K562 (cell line): Measurements from ENCODE around the gene ZNF865. TPM values are rescaled to one million over a fixed set of nuclear protein-coding genes. Genes with fewer than 3 reads are reported as not detected.

Source experiments
- ATAC-seq: fragments of 200-7000 bp; cut with Tn5 transposase; 3 replicates; pipeline ENCODE4 v1.9.1; 2020; ENCODE audit warnings: moderate library complexity
- BruUV-seq: library from RNA; stranded (reverse); fragments of 400-500 nt; replicated peaks from 2 replicates; lab custom pipeline; 2021; lab: Mats Ljungman, UMichigan
- CTCF ChIA-PET: fragments of 300-600 bp; formaldehyde crosslinking; extraction: SDS; loops from one replicate; lab custom pipeline; 2021; ENCODE audit warnings: low intra/inter-chr PET ratio; lab: Yijun Ruan, JAX
- POLR2A ChIA-PET: fragments of 300-600, 350-650 bp; sonication (Branson Sonifier 250); formaldehyde crosslinking; extraction: SDS; loops from one replicate; lab custom pipeline; 2021; ENCODE audit warnings: antibody characterized with exemption, inconsistent platforms; lab: Yijun Ruan, JAX
- DNase-seq, 4 experiments: peaks; one replicate each; pipeline versions ENCODE4 v3.0.0 to v3.0.0-alpha.2; 2011 to 2018; ENCODE audit warnings: low spot score in 3 of 4, mixed read lengths in 3 of 4; ENCODE audit errors: extremely low read depth in 1 of 4
- FAIRE-seq: peaks from 2 replicates; lab custom pipeline; 2011; peaks lifted over from hg19 to GRCh38; lab: Jason Lieb, UNC
- H2AFZ ChIP-seq: 2 replicates; pipeline ENCODE4 v1.6.0; 2011; ENCODE audit warnings: low read depth, low read length, control low read depth, inconsistent platforms
- H3K27ac ChIP-seq: fragments of 200-600 bp; 3 replicates; pipeline ENCODE4 v1.8.0; 2011; ENCODE audit warnings: low read depth, mild to moderate bottlenecking, control low read depth, inconsistent platforms, low read length, moderate library complexity, mixed read lengths; ENCODE audit errors: extremely low read depth
- H3K27me3 ChIP-seq, 2 experiments: fragments of 300-600 bp in 1 of 2; 2 replicates in 1 of 2; 3 replicates in 1 of 2; pipeline versions ENCODE4 v1.6.0 to v1.8.0; 2011; ENCODE audit warnings: inconsistent platforms in 2 of 2, low read length in 2 of 2, mild to moderate bottlenecking in 1 of 2, mixed read lengths in 1 of 2, moderate library complexity in 1 of 2; ENCODE audit not compliant: control insufficient read depth in 2 of 2, insufficient read depth in 2 of 2
- H3K36me3 ChIP-seq: fragments of 300-600 bp; 3 replicates; pipeline ENCODE4 v1.8.0; 2011; ENCODE audit warnings: mild to moderate bottlenecking, low read length, inconsistent platforms; ENCODE audit not compliant: control insufficient read depth, insufficient read depth
- H3K4me1 ChIP-seq, 2 experiments: fragments of 200-600 bp in 1 of 2; replicated peaks in 1 of 2; 2 replicates in 1 of 2; 3 replicates in 1 of 2; pipeline versions ENCODE4 v1.5.1 to v1.8.0; 2011; ENCODE audit warnings: inconsistent platforms in 2 of 2, low read length in 2 of 2, mild to moderate bottlenecking in 1 of 2, mixed read lengths in 1 of 2, moderate library complexity in 1 of 2; ENCODE audit not compliant: control insufficient read depth in 2 of 2, insufficient read depth in 2 of 2
- H3K4me2 ChIP-seq: 2 replicates; pipeline ENCODE4 v1.6.1; 2011; ENCODE audit warnings: low read length, control low read depth, inconsistent platforms, mixed read lengths; ENCODE audit not compliant: insufficient read depth
- H3K4me3 ChIP-seq: fragments of 200-600 bp; sonication (generic), shearing (Covaris generic); 2 replicates; pipeline ENCODE4 v1.5.1; 2016; ENCODE audit warnings: control low read depth, inconsistent platforms
- H3K79me2 ChIP-seq: fragments of 200-600 bp; 3 replicates; pipeline ENCODE4 v1.8.0; 2011; ENCODE audit warnings: low read length, inconsistent platforms; ENCODE audit not compliant: control insufficient read depth, insufficient read depth
- H3K9ac ChIP-seq, 2 experiments: 2 replicates each; pipeline versions ENCODE4 v1.6.0 to v1.6.1; 2011; ENCODE audit warnings: low read depth in 2 of 2, low read length in 2 of 2, control low read depth in 1 of 2, inconsistent platforms in 1 of 2, mild to moderate bottlenecking in 1 of 2, mixed read lengths in 1 of 2; ENCODE audit not compliant: insufficient read depth in 1 of 2
- H3K9me1 ChIP-seq: one replicate; pipeline ENCODE4 v1.6.0; 2011; ENCODE audit warnings: inconsistent platforms, mild to moderate bottlenecking, low read length, moderate library complexity; ENCODE audit not compliant: control insufficient read depth, insufficient read depth
- H3K9me3 ChIP-seq: replicated peaks from 2 replicates; pipeline ENCODE4 v1.5.1; 2011; ENCODE audit warnings: low read depth, low read length, inconsistent platforms; ENCODE audit not compliant: control insufficient read depth, insufficient read depth
- H4K20me1 ChIP-seq: replicated peaks from 2 replicates; pipeline ENCODE4 v1.6.1; 2011; ENCODE audit warnings: low read length, inconsistent platforms, mixed read lengths; ENCODE audit not compliant: control insufficient read depth, insufficient read depth
- CBFA2T3 ChIP-seq: fragments of 450-650 bp; IDR thresholded peaks from 2 replicates; pipeline ENCODE4 v1.6.1; 2017
- CBX1 ChIP-seq: sonication (generic); IDR thresholded peaks from 2 replicates; pipeline ENCODE4 v1.6.1; 2016; ENCODE audit warnings: antibody characterized with exemption, low read depth, mild to moderate bottlenecking
- FOXA3 ChIP-seq, 2 experiments: fragments of 450-650 bp in 1 of 2; sonication (generic) in 1 of 2; formaldehyde crosslinking; IDR thresholded peaks in 1 of 2; conservative IDR thresholded peaks in 1 of 2; 2 replicates each; pipeline versions ENCODE4 v1.4.0 to v1.8.0; 2020 to 2022; ENCODE audit warnings: mild to moderate bottlenecking in 2 of 2, missing genetic modification reagents in 1 of 2
- FOXP1 ChIP-seq: sonication (generic); formaldehyde crosslinking; IDR thresholded peaks from 2 replicates; pipeline ENCODE4 v1.8.0; 2022; ENCODE audit warnings: mild to moderate bottlenecking, missing genetic modification reagents
- MBD2 ChIP-seq: sonication (generic); IDR thresholded peaks from 2 replicates; pipeline ENCODE4 v1.6.1; 2016; ENCODE audit warnings: low read depth, borderline replicate concordance
- MEF2A ChIP-seq: IDR thresholded peaks from 2 replicates; pipeline ENCODE4 v1.6.1; 2011; ENCODE audit warnings: low read depth, mild to moderate bottlenecking, low read length, moderate library complexity; ENCODE audit not compliant: control insufficient read depth
- SNRNP70 ChIP-seq: fragments of 200-400 bp; formaldehyde crosslinking; optimal IDR thresholded peaks from 2 replicates; pipeline ENCODE3; 2017; ENCODE audit warnings: low read depth, low read length
- SOX6 ChIP-seq: fragments of 450-650 bp; IDR thresholded peaks from 2 replicates; pipeline ENCODE4 v1.6.1; 2014; ENCODE audit warnings: mild to moderate bottlenecking
- ZNF3 ChIP-seq: fragments of 250-450 bp; sonication (Bioruptor Pico); IDR thresholded peaks from 2 replicates; pipeline ENCODE4 v1.5.0; 2021; ENCODE audit warnings: mild to moderate bottlenecking, moderate library complexity
- whole genome bisulfite sequencing: fragments of 100-300 bp; shearing (Covaris generic); methylation state at CpG from one replicate; pipeline ENCODE4 v1.1.6; 2016; ENCODE audit warnings: low coverage, mixed read lengths; ENCODE audit not compliant: insufficient coverage; ENCODE audit errors: missing lambda C conversion rate; 5-methylcytosine and 5-hydroxymethylcytosine counted together
- in situ Hi-C: fragments of 300-500 bp; cut with MboI; formaldehyde crosslinking; loops from 4 replicates; pipeline ENCODE4 v1.15.0; 2018; ENCODE audit warnings: inconsistent platforms, mixed read lengths
- intact Hi-C: fragments of 100-400 bp; cut with micrococcal nuclease; formaldehyde crosslinking; loops from 2 replicates; pipeline ENCODE4 v1.14.2; 2022
- polyA plus RNA-seq, 8 experiments: library from polyadenylated mRNA; depleted of rRNA in 4 of 8; stranded (reverse) in 5 of 8; unstranded in 3 of 8; fragments of >200 nt; fragmentation: Nextera tagmentation in 2 of 8; fragmentation: Illumina TruSeq in 1 of 8; extraction: Ambion mirVana in 2 of 8; extraction: Trizol in 1 of 8; gene quantifications; 2 replicates each; pipeline versions ENCODE4 v1.2.1 to v1.2.3, GENCODE V29; 2011 to 2014; ENCODE audit warnings: inconsistent platforms in 1 of 8, missing spikeins in 1 of 8
- total RNA-seq, 7 experiments: library from RNA; depleted of rRNA in 6 of 7; stranded (reverse); fragments of >200 nt in 6 of 7; fragmentation: Illumina TruSeq in 2 of 7; extraction: Trizol in 2 of 7; gene quantifications; 2 replicates each; pipeline versions ENCODE4 v1.2.1 to v1.2.3, GENCODE V29; 2011 to 2021; ENCODE audit warnings: low replicate concordance in 1 of 7
- TF ChIP-seq, protein P1 (sequence below): fragments of 450-650 bp; IDR thresholded peaks from 2 replicates; pipeline ENCODE4 v1.6.1; 2018; ENCODE audit warnings: mild to moderate bottlenecking, low read depth; ENCODE audit not compliant: partially characterized antibody

The ZNF865 gene
- total and polyA plus RNA-seq, 9 of the 15 experiments (the other 6 are each of a cell fraction or from before 2014, with no cell fraction given), result 0.40 to 18.8 (median 1.6) TPM; not detected in 2

GRCh38 chr19:55623561-55623960 lies 18.1 kb downstream of the ZNF865 start:
- H3K27ac ChIP-seq, result peak overlapping the region; percentile 62
- POLR2A ChIA-PET, result interaction anchor here (0.6 to 2.1 kb wide), 6 partner anchors 13 to 103 kb away, joined by 3 to 10 read pairs (median 3); partner anchors contain the start of genes FIZ1 and ZNF865
- 8% methylated on average over 7 of the region's 7 CpGs for WGBS

More at GRCh38 chr19:55623561-55623960, 18.1 kb downstream of the ZNF865 start:
- Histone ChIP-seq H3K4me1 (peaks cover 9 to 11% of the 10 kb centered on the region in 2 experiments; a peak in 4 of 5 replicates), H2AFZ (peak overlapping the region; percentile 54; the same call in 1 of the 2 replicates), H3K79me2 (peaks cover 7% of the 10 kb centered on the region; the same call in 2 of the 3 replicates), H3K9ac (peak overlapping the region in 1 of 2 experiments; percentile 51; a peak in 2 of 4 replicates), H4K20me1 (no peaks in the 10 kb centered on the region; the same call in 1 of the 2 replicates), H3K9me1 (peaks cover 3% of the 10 kb centered on the region), H3K36me3 (peaks cover 9% of the 10 kb centered on the region; the same call in 1 of the 3 replicates), H3K4me3 (peak overlapping the region; percentile 30), H3K4me2 (peak overlapping the region; percentile 77), H3K27me3 (no peaks in the 10 kb centered on the region), H3K9me3 (no peaks in the 10 kb centered on the region)
- TF ChIP-seq, protein P1, sequence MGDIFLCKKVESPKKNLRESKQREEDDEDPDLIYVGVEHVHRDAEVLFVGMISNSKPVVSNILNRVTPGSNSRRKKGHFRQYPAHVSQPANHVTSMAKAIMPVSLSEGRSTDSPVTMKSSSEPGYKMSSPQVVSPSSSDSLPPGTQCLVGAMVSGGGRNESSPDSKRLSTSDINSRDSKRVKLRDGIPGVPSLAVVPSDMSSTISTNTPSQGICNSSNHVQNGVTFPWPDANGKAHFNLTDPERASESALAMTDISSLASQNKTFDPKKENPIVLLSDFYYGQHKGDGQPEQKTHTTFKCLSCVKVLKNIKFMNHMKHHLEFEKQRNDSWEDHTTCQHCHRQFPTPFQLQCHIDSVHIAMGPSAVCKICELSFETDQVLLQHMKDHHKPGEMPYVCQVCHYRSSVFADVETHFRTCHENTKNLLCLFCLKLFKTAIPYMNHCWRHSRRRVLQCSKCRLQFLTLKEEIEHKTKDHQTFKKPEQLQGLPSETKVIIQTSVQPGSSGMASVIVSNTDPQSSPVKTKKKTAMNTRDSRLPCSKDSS, result no peak
- peak in 1 of 2 experiments; percentile 73; a peak in 1 of 4 replicates for TF ChIP-seq FOXA3 (CRISPR knock-in tag; conservative IDR thresholded peaks at IDR 0.05 in 1 of 2, IDR thresholded peaks at IDR 0.05 in 1 of 2)
- TF ChIP-seq SOX6, result no peak
- TF ChIP-seq CBX1, result no peak
- 0 out of 2 replicates have a peak, but pooled peaks have one; percentile 25 for TF ChIP-seq ZNF3
- no peak for TF ChIP-seq SNRNP70
- 0 out of 2 replicates have a peak, but pooled peaks have one; percentile 30 for TF ChIP-seq FOXP1 (CRISPR knock-in tag)
- TF ChIP-seq CBFA2T3, result peak; percentile 35
- peak; percentile 17; the same call in 1 of the 2 replicates for TF ChIP-seq MBD2
- TF ChIP-seq MEF2A, result peak; percentile 56; the same call in 1 of the 2 replicates
- TSS peak; percentile 72 for BruUV-seq
- in situ Hi-C loops (loop anchor here (10.0 kb wide), 1 partner anchor 339 kb away; the partner anchor contains the start of genes BRSK1 and HSPBP1), intact Hi-C loops (no loop called here)
- no peak for FAIRE-seq
- peak in 3 of 4 experiments; percentile 28 to 42 (median 40) for DNase-seq
- CTCF ChIA-PET, result no interaction called here
- ATAC-seq, result no peak
